GDM1 (cell line): ENCODE results near the gene RNF180.
"Not testable (repeated sequence)": the region's sequence is repeated elsewhere in the genome, so short reads cannot be mapped to it uniquely, and the experiment has no call there.

Source experiments
- DNase-seq: peaks from one replicate; lab custom pipeline; 2025; lab: John Stamatoyannopoulos, UW

RNF180 gene

DNA sequence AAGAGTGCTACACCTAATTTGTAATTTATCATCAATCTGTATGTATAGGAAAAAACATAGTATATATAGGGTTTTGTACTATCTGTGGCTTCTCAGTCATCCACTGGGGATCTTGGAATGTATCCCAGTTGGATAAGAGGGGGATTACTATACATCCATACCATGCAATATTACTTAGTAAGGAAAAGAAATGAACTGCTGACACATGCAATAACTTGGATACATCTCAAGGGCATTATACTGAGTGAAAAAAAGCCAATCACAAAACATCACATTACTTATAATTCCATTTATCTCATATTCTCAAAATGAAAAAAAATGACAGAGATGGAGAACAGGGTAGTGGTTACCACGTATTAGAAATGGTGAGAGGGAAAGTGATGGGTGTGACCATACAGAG is 231.9 kb downstream of the RNF180 start:
- no peak for DNase-seq

- DNase-seq = not testable (repeated sequence)
These were observed 233.1 kb downstream of the RNF180 start for GRCh38 chr5:64398735-64399134.

DNA sequence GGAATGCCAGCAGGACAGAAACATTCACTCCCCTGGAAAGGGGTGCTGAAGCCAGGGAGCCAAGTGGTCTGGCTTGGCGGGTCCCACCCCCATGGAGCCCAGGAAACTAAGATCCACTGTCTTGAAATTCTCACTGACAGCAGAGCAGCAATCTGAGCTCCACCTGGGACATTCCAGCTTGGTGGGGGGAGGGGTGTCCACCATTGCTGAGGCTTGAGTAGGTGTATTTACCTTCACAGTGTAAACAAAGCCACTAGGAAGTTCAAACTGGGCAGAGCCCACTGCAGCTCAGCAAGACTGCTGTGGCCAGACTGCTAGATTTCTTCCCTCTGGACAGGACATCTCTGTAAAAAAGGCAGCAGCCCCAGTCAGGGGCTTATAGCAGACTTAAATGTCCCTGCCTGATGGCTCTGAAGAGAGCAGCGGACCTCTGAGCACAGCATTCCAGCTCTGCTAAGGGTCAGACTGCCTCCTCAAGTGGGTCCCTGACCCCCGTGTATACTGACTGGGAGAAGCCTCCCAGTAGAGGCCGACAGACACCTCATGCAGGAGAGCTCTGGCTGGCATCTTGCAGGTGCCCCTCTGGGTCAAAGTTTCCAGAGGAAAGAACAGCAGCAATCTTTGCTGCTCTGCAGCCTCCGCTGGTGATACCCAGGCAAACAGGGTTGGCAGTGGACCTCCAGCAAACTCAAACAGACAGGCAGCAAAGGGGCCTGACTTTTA is 241.6 kb downstream of the RNF180 start:
- not testable (repeated sequence) for DNase-seq

GRCh38 chr5:64417390-64417789 is 251.7 kb downstream of the RNF180 start:
- DNase-seq = no peak

DNA sequence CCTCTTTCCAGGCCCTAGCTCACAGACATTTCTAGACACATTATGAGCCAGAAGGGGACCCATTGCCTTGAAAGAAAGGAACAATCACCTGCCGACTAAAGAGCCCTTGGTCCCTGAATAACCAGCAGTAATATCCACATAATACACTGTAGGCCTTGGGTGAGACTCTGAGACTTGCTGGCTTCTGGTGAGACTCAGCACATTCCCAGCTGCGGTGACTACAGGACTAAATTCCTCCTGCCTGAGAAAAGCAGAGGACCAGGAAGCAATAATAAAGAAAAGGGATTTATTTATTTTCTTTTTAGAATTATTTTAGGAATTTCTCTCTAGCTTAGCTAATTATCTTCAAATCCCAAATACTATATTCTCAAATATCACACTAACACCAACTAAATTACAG is 252.4 kb downstream of the RNF180 start:
- DNase-seq = no peak
